ENCODE measurements around the gene PEAK3. TPM values are rescaled to one million over a fixed set of nuclear protein-coding genes. Genes with fewer than 3 reads are reported as not detected.

Gene PEAK3
- total and polyA plus RNA-seq, 9 of the 15 experiments (the other 6 are each of a cell fraction or from before 2014, with no cell fraction given) = 0.07 to 0.40 TPM; not detected in 7

GRCh38 chr19:2282062-2282861, at the start of gene PEAK3 (continued):
- peak; percentile 52; the same call in 1 of the 2 replicates for TF ChIP-seq REST (IDR thresholded peaks at IDR 0.05; ENCODE audit: borderline replicate concordance)
- TF ChIP-seq REST (CRISPR knock-in tag; IDR thresholded peaks at IDR 0.05; ENCODE audit: low read depth) = no peak
- no peak for TF ChIP-seq ZNF449 (CRISPR knock-in tag; IDR thresholded peaks at IDR 0.05)
- TF ChIP-seq SRSF7 (optimal IDR thresholded peaks at IDR 0.05; ENCODE audit: low read depth, low read length) = no peak
- peak; percentile 30; the same call in 1 of the 2 replicates for TF ChIP-seq CTBP1 (IDR thresholded peaks at IDR 0.05; ENCODE audit: borderline replicate concordance)
- peak; percentile 22; the same call in 1 of the 2 replicates for TF ChIP-seq CC2D1A (IDR thresholded peaks at IDR 0.05)
- no peak for TF ChIP-seq CEBPZ (IDR thresholded peaks at IDR 0.05; ENCODE audit: borderline replicate concordance, low read depth, low read length)
- TF ChIP-seq SIN3B (IDR thresholded peaks at IDR 0.05; ENCODE audit: low read depth) = no peak
- TF ChIP-seq TEAD1 (CRISPR knock-in tag; IDR thresholded peaks at IDR 0.05) = 0 out of 4 replicates have a peak, but pooled peaks of 1 of the 2 experiments have one; percentile 31
- no peak for TF ChIP-seq ATF1 (CRISPR knock-in tag; IDR thresholded peaks at IDR 0.05)
- 0 out of 2 replicates have a peak, but pooled peaks have one; percentile 21 for TF ChIP-seq ATF1 (tag; IDR thresholded peaks at IDR 0.05)
- peak; percentile 63; the same call in 1 of the 2 replicates for TF ChIP-seq L3MBTL2 (IDR thresholded peaks at IDR 0.05)
- TF ChIP-seq POLR2AphosphoS5 (IDR thresholded peaks at IDR 0.05; ENCODE audit: control insufficient read depth, insufficient read depth, low read depth, low read length) = no peak
- no peak for TF ChIP-seq FUS (optimal IDR thresholded peaks at IDR 0.05; ENCODE audit: low read depth, low read length)
- TF ChIP-seq LEF1 (IDR thresholded peaks at IDR 0.05) = no peak
